WTC11 (cell line): ENCODE data around the gene SPDYE6.
"Not testable (repeated sequence)": the region's sequence is repeated elsewhere in the genome, so short reads cannot be mapped to it uniquely, and the experiment has no call there.

Experiments used
- GTF2I ChIP-seq: fragments of 250-450 bp; sonication (Bioruptor Pico); conservative IDR thresholded peaks from 2 replicates; pipeline ENCODE4 v1.4.0; 2021; ENCODE audit warnings: mild to moderate bottlenecking
- TF ChIP-seq, protein P1 (sequence below): sonication (generic); formaldehyde crosslinking; IDR thresholded peaks from 2 replicates; pipeline ENCODE4 v1.8.0; 2022; ENCODE audit warnings: mild to moderate bottlenecking, missing genetic modification reagents
- TF ChIP-seq, protein P2 (sequence below): sonication (generic); formaldehyde crosslinking; IDR thresholded peaks from 2 replicates; pipeline ENCODE4 v1.8.1; 2023; ENCODE audit warnings: mild to moderate bottlenecking, missing genetic modification reagents, moderate library complexity
- TF ChIP-seq, protein P3 (sequence below): sonication (generic); formaldehyde crosslinking; IDR thresholded peaks from 2 replicates; pipeline ENCODE4 v1.8.1; 2022; ENCODE audit warnings: low read depth, mild to moderate bottlenecking, moderate library complexity, missing genetic modification reagents, borderline replicate concordance
- TF ChIP-seq, protein P4 (sequence below): fragments of 200-600 bp; IDR thresholded peaks from 2 replicates; pipeline ENCODE4 v1.8.0; 2022; ENCODE audit warnings: antibody characterized with exemption

DNA sequence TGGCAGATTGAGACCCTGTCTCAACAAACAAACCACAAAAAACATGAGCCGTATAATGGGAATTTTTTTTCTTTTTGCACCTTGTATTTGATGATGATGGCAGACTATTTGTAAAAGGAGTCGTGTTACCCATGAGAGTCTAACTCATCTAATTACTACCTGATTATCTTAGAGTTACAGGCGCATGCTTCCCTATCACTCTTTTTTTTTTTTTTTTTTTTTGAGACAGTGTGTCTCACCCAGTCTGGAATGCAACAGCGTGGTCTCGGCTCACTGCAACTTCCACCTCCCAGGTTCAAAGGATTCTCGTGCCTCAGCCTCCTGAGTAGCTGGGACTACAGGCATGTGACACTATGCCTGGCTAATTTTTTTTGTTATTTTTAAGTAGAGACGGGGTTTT, 9.1 kb upstream of the SPDYE6 start:
- not testable (repeated sequence) for TF ChIP-seq GTF2I (CRISPR knock-in tag)
- TF ChIP-seq, protein P1, sequence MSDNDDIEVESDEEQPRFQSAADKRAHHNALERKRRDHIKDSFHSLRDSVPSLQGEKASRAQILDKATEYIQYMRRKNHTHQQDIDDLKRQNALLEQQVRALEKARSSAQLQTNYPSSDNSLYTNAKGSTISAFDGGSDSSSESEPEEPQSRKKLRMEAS (CRISPR knock-in tag): not testable (repeated sequence)
- TF ChIP-seq, protein P2, sequence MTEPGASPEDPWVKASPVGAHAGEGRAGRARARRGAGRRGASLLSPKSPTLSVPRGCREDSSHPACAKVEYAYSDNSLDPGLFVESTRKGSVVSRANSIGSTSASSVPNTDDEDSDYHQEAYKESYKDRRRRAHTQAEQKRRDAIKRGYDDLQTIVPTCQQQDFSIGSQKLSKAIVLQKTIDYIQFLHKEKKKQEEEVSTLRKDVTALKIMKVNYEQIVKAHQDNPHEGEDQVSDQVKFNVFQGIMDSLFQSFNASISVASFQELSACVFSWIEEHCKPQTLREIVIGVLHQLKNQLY (CRISPR knock-in tag): not testable (repeated sequence)
- TF ChIP-seq, protein P3, sequence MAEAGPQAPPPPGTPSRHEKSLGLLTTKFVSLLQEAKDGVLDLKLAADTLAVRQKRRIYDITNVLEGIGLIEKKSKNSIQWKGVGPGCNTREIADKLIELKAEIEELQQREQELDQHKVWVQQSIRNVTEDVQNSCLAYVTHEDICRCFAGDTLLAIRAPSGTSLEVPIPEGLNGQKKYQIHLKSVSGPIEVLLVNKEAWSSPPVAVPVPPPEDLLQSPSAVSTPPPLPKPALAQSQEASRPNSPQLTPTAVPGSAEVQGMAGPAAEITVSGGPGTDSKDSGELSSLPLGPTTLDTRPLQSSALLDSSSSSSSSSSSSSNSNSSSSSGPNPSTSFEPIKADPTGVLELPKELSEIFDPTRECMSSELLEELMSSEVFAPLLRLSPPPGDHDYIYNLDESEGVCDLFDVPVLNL (CRISPR knock-in tag): not testable (repeated sequence)
- TF ChIP-seq, protein P4, sequence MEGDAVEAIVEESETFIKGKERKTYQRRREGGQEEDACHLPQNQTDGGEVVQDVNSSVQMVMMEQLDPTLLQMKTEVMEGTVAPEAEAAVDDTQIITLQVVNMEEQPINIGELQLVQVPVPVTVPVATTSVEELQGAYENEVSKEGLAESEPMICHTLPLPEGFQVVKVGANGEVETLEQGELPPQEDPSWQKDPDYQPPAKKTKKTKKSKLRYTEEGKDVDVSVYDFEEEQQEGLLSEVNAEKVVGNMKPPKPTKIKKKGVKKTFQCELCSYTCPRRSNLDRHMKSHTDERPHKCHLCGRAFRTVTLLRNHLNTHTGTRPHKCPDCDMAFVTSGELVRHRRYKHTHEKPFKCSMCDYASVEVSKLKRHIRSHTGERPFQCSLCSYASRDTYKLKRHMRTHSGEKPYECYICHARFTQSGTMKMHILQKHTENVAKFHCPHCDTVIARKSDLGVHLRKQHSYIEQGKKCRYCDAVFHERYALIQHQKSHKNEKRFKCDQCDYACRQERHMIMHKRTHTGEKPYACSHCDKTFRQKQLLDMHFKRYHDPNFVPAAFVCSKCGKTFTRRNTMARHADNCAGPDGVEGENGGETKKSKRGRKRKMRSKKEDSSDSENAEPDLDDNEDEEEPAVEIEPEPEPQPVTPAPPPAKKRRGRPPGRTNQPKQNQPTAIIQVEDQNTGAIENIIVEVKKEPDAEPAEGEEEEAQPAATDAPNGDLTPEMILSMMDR: not testable (repeated sequence)
